H1 (cell line): ENCODE data around the gene HSF4. TPM values are rescaled to one million over a fixed set of nuclear protein-coding genes. Genes with fewer than 3 reads are reported as not detected.

ENCODE experiments used
- CTCF ChIA-PET: fragments of 300-600 bp; sonication (Branson Sonifier 250); formaldehyde crosslinking; loops from one replicate; lab custom pipeline; 2021; ENCODE audit not compliant: partially characterized antibody; lab: Charles Lee
- POLR2A ChIA-PET: fragments of 300-600 bp; sonication (Branson Sonifier 250); formaldehyde crosslinking; loops from one replicate; lab custom pipeline; 2021; ENCODE audit warnings: inconsistent platforms; ENCODE audit not compliant: partially characterized antibody; lab: Charles Lee
- DNase-seq, 2 experiments: peaks; one replicate each; pipeline versions ENCODE4 v3.0.0 to v3.0.0-alpha.2; 2010 to 2022; ENCODE audit warnings: low spot score in 2 of 2, low read depth in 1 of 2, mixed read lengths in 1 of 2
- FAIRE-seq: peaks from 2 replicates; lab custom pipeline; 2011; peaks lifted over from hg19 to GRCh38; lab: Jason Lieb, UNC
- H2AFZ ChIP-seq: 2 replicates; pipeline ENCODE4 v1.8.1; 2012; ENCODE audit warnings: low read length, inconsistent platforms
- H2AK5ac ChIP-seq: 2 replicates; pipeline ENCODE4 v1.6.1; 2013; ENCODE audit warnings: low read depth, low read length
- H2BK120ac ChIP-seq: replicated peaks from 2 replicates; pipeline ENCODE3; 2013; ENCODE audit warnings: low read depth, low read length, inconsistent platforms
- H2BK12ac ChIP-seq: 2 replicates; pipeline ENCODE4 v1.6.1; 2013; ENCODE audit warnings: low read depth, low read length
- H2BK15ac ChIP-seq: 2 replicates; pipeline ENCODE4 v1.6.1; 2013; ENCODE audit warnings: low read length
- H2BK20ac ChIP-seq: 2 replicates; pipeline ENCODE4 v1.6.1; 2013; ENCODE audit warnings: low read length
- H2BK5ac ChIP-seq: 2 replicates; pipeline ENCODE4 v1.6.1; 2013; ENCODE audit warnings: low read depth, low read length
- H3K14ac ChIP-seq: 2 replicates; pipeline ENCODE4 v1.6.1; 2013; ENCODE audit warnings: inconsistent platforms; ENCODE audit not compliant: insufficient read length
- H3K18ac ChIP-seq: 2 replicates; pipeline ENCODE4 v1.6.1; 2013; ENCODE audit warnings: low read length; ENCODE audit errors: extremely low read depth
- H3K23ac ChIP-seq: 2 replicates; pipeline ENCODE4 v1.6.1; 2013; ENCODE audit warnings: inconsistent platforms; ENCODE audit not compliant: insufficient read length
- H3K23me2 ChIP-seq: 2 replicates; pipeline ENCODE4 v1.6.1; 2013; ENCODE audit warnings: low read depth, low read length
- H3K27ac ChIP-seq: 2 replicates; pipeline ENCODE4 v1.6.1; 2011; ENCODE audit warnings: low read depth, low read length, inconsistent platforms
- H3K27me3 ChIP-seq, 4 experiments: replicated peaks in 1 of 4; 1 replicate in 1 of 4; 2 replicates in 3 of 4; pipeline versions ENCODE4 v1.6.1 to v1.8.1; 2011 to 2013; ENCODE audit warnings: low read length in 3 of 4, mild to moderate bottlenecking in 3 of 4, inconsistent platforms in 2 of 4, mixed read lengths in 2 of 4, moderate library complexity in 1 of 4; ENCODE audit not compliant: control insufficient read depth in 3 of 4, insufficient read depth in 3 of 4; ENCODE audit errors: extremely low read depth in 1 of 4
- H3K36me3 ChIP-seq, 4 experiments: 2 replicates each; pipeline versions ENCODE4 v1.6.1 to v1.8.1; 2011 to 2013; ENCODE audit warnings: mild to moderate bottlenecking in 4 of 4, low read length in 3 of 4, moderate library complexity in 2 of 4, control low read depth in 1 of 4, inconsistent platforms in 1 of 4; ENCODE audit not compliant: insufficient read depth in 4 of 4, control insufficient read depth in 2 of 4
- H3K4ac ChIP-seq: replicated peaks from 2 replicates; pipeline ENCODE3; 2013; ENCODE audit warnings: low read length, low read depth, mixed read lengths, inconsistent platforms; ENCODE audit not compliant: insufficient read length
- H3K4me1 ChIP-seq, 4 experiments: replicated peaks in 1 of 4; 1 replicate in 1 of 4; 2 replicates in 3 of 4; pipeline versions ENCODE4 v1.6.1 to v1.8.1; 2011 to 2013; ENCODE audit warnings: low read length in 3 of 4, inconsistent platforms in 2 of 4, mixed read lengths in 1 of 4; ENCODE audit not compliant: insufficient read depth in 4 of 4, control insufficient read depth in 3 of 4
- H3K4me2 ChIP-seq, 2 experiments: 2 replicates each; pipeline versions ENCODE4 v1.6.1 to v1.8.1; 2011 to 2013; ENCODE audit warnings: low read depth in 2 of 2, low read length in 2 of 2, control low read depth in 1 of 2, inconsistent platforms in 1 of 2, mild to moderate bottlenecking in 1 of 2; ENCODE audit not compliant: insufficient read depth in 1 of 2
- H3K4me3 ChIP-seq, 4 experiments: fragments of 200-600, 300-600 bp in 1 of 4; sonication (generic), shearing (Covaris generic), sonication (Bioruptor Twin) in 1 of 4; 2 replicates each; pipeline versions ENCODE4 v1.5.1 to v1.8.1; 2011 to 2016; ENCODE audit warnings: low read length in 4 of 4, low read depth in 3 of 4, control low read depth in 2 of 4, inconsistent platforms in 2 of 4, mild to moderate bottlenecking in 2 of 4, mixed read lengths in 1 of 4, moderate library complexity in 1 of 4; ENCODE audit not compliant: insufficient read depth in 2 of 4; ENCODE audit errors: extremely low read depth in 1 of 4
- H3K56ac ChIP-seq: replicated peaks from 2 replicates; pipeline ENCODE3; 2013; ENCODE audit warnings: low read depth, mild to moderate bottlenecking, mixed read lengths, low read length, inconsistent platforms; ENCODE audit not compliant: insufficient read length
- H3K79me1 ChIP-seq: 2 replicates; pipeline ENCODE4 v1.6.1; 2013; ENCODE audit warnings: low read depth, low read length, control low read depth
- H3K79me2 ChIP-seq, 2 experiments: 2 replicates each; pipeline versions ENCODE4 v1.6.1 to v1.8.1; 2012 to 2013; ENCODE audit warnings: low read length in 2 of 2, mild to moderate bottlenecking in 2 of 2, inconsistent platforms in 1 of 2; ENCODE audit not compliant: insufficient read depth in 2 of 2, control insufficient read depth in 1 of 2
- H3K9ac ChIP-seq, 4 experiments: replicated peaks in 1 of 4; 1 replicate in 1 of 4; 2 replicates in 3 of 4; pipeline versions ENCODE4 v1.6.1 to v1.8.1; 2011 to 2013; ENCODE audit warnings: low read depth in 3 of 4, low read length in 3 of 4, control low read depth in 2 of 4, mild to moderate bottlenecking in 2 of 4, moderate library complexity in 2 of 4, inconsistent platforms in 1 of 4; ENCODE audit errors: extremely low read depth in 1 of 4
- H3K9me3 ChIP-seq, 2 experiments: 2 replicates each; pipeline versions ENCODE4 v1.6.1 to v1.8.1; 2012 to 2013; ENCODE audit warnings: mild to moderate bottlenecking in 2 of 2, moderate library complexity in 2 of 2, control low read depth in 1 of 2, inconsistent platforms in 1 of 2, low read depth in 1 of 2, low read length in 1 of 2, mixed read lengths in 1 of 2; ENCODE audit not compliant: insufficient read depth in 2 of 2
- H4K20me1 ChIP-seq, 2 experiments: replicated peaks in 1 of 2; 2 replicates each; pipeline versions ENCODE3 to v1.8.1; 2011 to 2013; ENCODE audit warnings: inconsistent platforms in 2 of 2, low read length in 2 of 2, mild to moderate bottlenecking in 1 of 2; ENCODE audit not compliant: insufficient read depth in 2 of 2, control insufficient read depth in 1 of 2
- H4K5ac ChIP-seq: 2 replicates; pipeline ENCODE4 v1.6.1; 2013; ENCODE audit warnings: low read length, low read depth, mixed read lengths, inconsistent platforms; ENCODE audit not compliant: insufficient read length
- H4K8ac ChIP-seq: 2 replicates; pipeline ENCODE4 v1.8.0; 2013; ENCODE audit warnings: mild to moderate bottlenecking, moderate library complexity, low read length, inconsistent platforms; ENCODE audit not compliant: insufficient read depth; ENCODE audit errors: extremely low read depth
- H4K91ac ChIP-seq: replicated peaks from 2 replicates; pipeline ENCODE3; 2013; ENCODE audit warnings: low read length, mixed read lengths, inconsistent platforms; ENCODE audit not compliant: insufficient read length
- CEBPB ChIP-seq: IDR thresholded peaks from 2 replicates; pipeline ENCODE4 v1.6.1; 2012; ENCODE audit warnings: low read depth, low read length
- EGR1 ChIP-seq: IDR thresholded peaks from 2 replicates; pipeline ENCODE4 v1.6.1; 2011; ENCODE audit warnings: low read depth, low read length, borderline replicate concordance
- GTF2F1 ChIP-seq: IDR thresholded peaks from 2 replicates; pipeline ENCODE4 v1.6.1; 2012; ENCODE audit warnings: low read depth, low read length, improper control_type of control experiment, borderline replicate concordance
- HDAC6 ChIP-seq: IDR thresholded peaks from one replicate; pipeline ENCODE4 v1.7.1; 2012; ENCODE audit warnings: low read depth, mild to moderate bottlenecking, inconsistent platforms, low read length, moderate library complexity
- MAFK ChIP-seq: IDR thresholded peaks from 2 replicates; pipeline ENCODE4 v1.6.1; 2012; ENCODE audit warnings: low read depth, mild to moderate bottlenecking, improper control_type of control experiment, low read length
- RBBP5 ChIP-seq: IDR thresholded peaks from 2 replicates; pipeline ENCODE4 v1.7.1; 2012; ENCODE audit warnings: low read depth, mild to moderate bottlenecking, inconsistent platforms, low read length, moderate library complexity, borderline replicate concordance
- RFX5 ChIP-seq: IDR thresholded peaks from 2 replicates; pipeline ENCODE4 v1.6.1; 2011; ENCODE audit warnings: low read depth, low read length, improper control_type of control experiment, borderline replicate concordance
- RXRA ChIP-seq: IDR thresholded peaks from 2 replicates; pipeline ENCODE4 v1.6.1; 2011; ENCODE audit warnings: low read depth, mild to moderate bottlenecking, low read length, moderate library complexity; ENCODE audit not compliant: insufficient read depth
- SAP30 ChIP-seq: fragments of 300-600 bp; sonication (generic); IDR thresholded peaks from 2 replicates; pipeline ENCODE4 v1.7.1; 2012; ENCODE audit warnings: low read length, moderate library complexity, mild to moderate bottlenecking, inconsistent platforms; ENCODE audit not compliant: insufficient read depth, insufficient replicate concordance
- TEAD4 ChIP-seq: IDR thresholded peaks from 2 replicates; pipeline ENCODE4 v1.6.1; 2012; ENCODE audit warnings: low read depth, low read length, inconsistent platforms, mixed read lengths
- WGBS, 2 experiments: shearing (Covaris generic) in 1 of 2; methylation state at CpG; one replicate each; pipeline versions ENCODE4 v1.1.6 to v1.1.7; 2013 to 2015; ENCODE audit warnings: low lambda C conversion rate in 2 of 2, mixed read lengths in 2 of 2, inconsistent platforms in 1 of 2, low coverage in 1 of 2, missing lambda C conversion rate in 1 of 2; ENCODE audit not compliant: insufficient replicate concordance in 2 of 2, insufficient coverage in 1 of 2, insufficient read length in 1 of 2; ENCODE audit errors: extremely low coverage in 1 of 2, missing lambda C conversion rate in 1 of 2; 5-methylcytosine and 5-hydroxymethylcytosine counted together
- polyA plus RNA-seq, 7 experiments: library from polyadenylated mRNA; depleted of rRNA in 3 of 7; stranded (reverse) in 5 of 7; unstranded in 2 of 7; fragments of >200 nt in 5 of 7; fragments of 200-250 nt in 2 of 7; gene quantifications; 1 replicate in 5 of 7; 2 replicates in 1 of 7; 4 replicates in 1 of 7; pipeline versions ENCODE4 v1.2.1 to v1.2.3, GENCODE V29; 2011 to 2013; ENCODE audit warnings: missing spikeins in 2 of 7, mixed read lengths in 2 of 7
- total RNA-seq: library from RNA; stranded (reverse); fragmentation: NEBNext Ultra II Directional; extraction: Animal tissue kit (Norgen Biotek cat#: 25700); gene quantifications from 2 replicates; pipeline ENCODE4 v1.2.1, GENCODE V29; 2021
- TF ChIP-seq, protein P1 (sequence below): IDR thresholded peaks from 2 replicates; pipeline ENCODE4 v1.6.1; 2011; ENCODE audit warnings: low read depth, mild to moderate bottlenecking, low read length; ENCODE audit not compliant: insufficient read depth

Gene HSF4
- total and polyA plus RNA-seq, 2 of the 8 experiments (the other 6 are each of a cell fraction or from before 2014, with no cell fraction given), result 0.14 TPM; not detected in 1

DNA sequence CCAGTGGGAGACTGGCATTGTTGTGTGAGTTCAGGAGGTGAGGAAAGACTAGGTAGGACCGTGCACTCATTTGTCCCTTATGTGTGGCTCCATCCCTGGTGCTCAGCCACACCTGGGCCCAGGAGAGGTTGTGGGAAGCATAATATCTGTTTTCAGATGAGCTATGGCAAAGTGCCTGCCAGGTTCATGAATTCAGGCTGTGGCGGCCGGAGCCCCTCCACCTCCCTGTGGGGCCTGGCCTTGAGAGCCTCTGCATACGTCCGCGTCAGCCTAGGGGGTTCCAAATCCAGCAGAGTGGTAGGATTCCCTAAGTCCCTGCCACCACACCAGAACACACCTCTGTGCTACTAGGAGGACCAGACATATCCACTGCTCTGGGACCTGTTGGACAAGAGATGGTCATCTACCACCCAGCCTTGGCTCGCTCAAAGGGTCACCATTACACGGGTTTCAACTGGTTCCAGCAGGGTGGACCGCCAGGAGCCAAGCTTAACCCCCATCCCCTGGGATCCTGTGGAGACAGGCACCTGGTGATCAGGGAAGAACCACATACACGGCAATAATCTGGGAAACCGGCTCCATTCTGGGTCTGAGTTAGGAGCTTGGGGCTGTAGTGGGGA is 15.8 kb upstream of the HSF4 start:
- H2BK20ac ChIP-seq, result no peak overlapping the region
- H3K27me3 ChIP-seq, result peaks cover 12 to 35% (median 27%) of the 10 kb centered on the region in 4 experiments
- no peak overlapping the region for H4K91ac ChIP-seq
- no peaks in the 10 kb centered on the region; a peak in 1 of 4 replicates for H3K9me3 ChIP-seq
- H3K79me1 ChIP-seq, result no peaks in the 10 kb centered on the region
- H4K20me1 ChIP-seq, result peaks cover 3 to 19% of the 10 kb centered on the region in 2 experiments
- H3K79me2 ChIP-seq, result no peaks in the 10 kb centered on the region
- H2BK12ac ChIP-seq, result no peak overlapping the region
- H2BK120ac ChIP-seq, result no peak overlapping the region
- peak overlapping the region in 1 of 2 experiments; percentile 92; a peak in 1 of 4 replicates for H3K4me2 ChIP-seq
- peaks cover 0 to 11% (median 8%) of the 10 kb centered on the region in 4 experiments; a peak in 5 of 7 replicates for H3K4me1 ChIP-seq
- no peak for DNase-seq
- POLR2A ChIA-PET, result interaction anchor here (1.2 to 1.7 kb wide), 6 partner anchors 11 to 118 kb away, joined by 3 to 6 read pairs (median 4); partner anchors contain the start of genes FBXL8 and TRADD
- peaks cover 11 to 26% (median 20%) of the 10 kb centered on the region in 4 experiments; a peak in 6 of 8 replicates for H3K36me3 ChIP-seq
- no peak overlapping the region for H3K14ac ChIP-seq
- 94% methylated on average over 11 of the region's 11 CpGs; no CpG with 5 or more reads in 1 of the 2 experiments for WGBS, 2 experiments
- peaks cover 13% of the 10 kb centered on the region; the same call in 1 of the 2 replicates for H3K23me2 ChIP-seq
- H3K23ac ChIP-seq, result no peak overlapping the region
- no peak overlapping the region for H4K5ac ChIP-seq
- H3K9ac ChIP-seq, result no peak overlapping the region; a peak in 1 of 7 replicates
- H3K27ac ChIP-seq, result no peak overlapping the region
- no peak overlapping the region for H3K4me3 ChIP-seq
- no peak overlapping the region for H2BK15ac ChIP-seq
- H3K56ac ChIP-seq, result no peak overlapping the region
- CTCF ChIA-PET, result interaction anchor here (0.7 to 5.3 kb wide), 18 partner anchors 8 to 196 kb away, joined by 3 to 38 read pairs (median 4); partner anchors contain the start of gene NOL3
- no peak overlapping the region for H2AFZ ChIP-seq
- no peak overlapping the region for H3K4ac ChIP-seq
- H3K18ac ChIP-seq, result no peak overlapping the region
- H2BK5ac ChIP-seq, result no peak overlapping the region
- H2AK5ac ChIP-seq, result no peak overlapping the region; the same call in 1 of the 2 replicates
- H4K8ac ChIP-seq, result no peak overlapping the region
- FAIRE-seq, result no peak
- TF ChIP-seq CEBPB (no peak), RFX5 (no peak), SAP30 (no peak), RBBP5 (no peak), GTF2F1 (no peak), HDAC6 (no peak), MAFK (no peak), EGR1 (no peak), TEAD4 (no peak), RXRA (no peak)
- TF ChIP-seq, protein P1, sequence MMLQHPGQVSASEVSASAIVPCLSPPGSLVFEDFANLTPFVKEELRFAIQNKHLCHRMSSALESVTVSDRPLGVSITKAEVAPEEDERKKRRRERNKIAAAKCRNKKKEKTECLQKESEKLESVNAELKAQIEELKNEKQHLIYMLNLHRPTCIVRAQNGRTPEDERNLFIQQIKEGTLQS, result no peak
